SK-N-SH treated with all-trans-retinoic acid at 6 μM for 48 hours (cell line): ENCODE measurements around the gene DOCK1.

Source experiments
- ATAC-seq: fragments of 200-7000 bp; cut with Tn5 transposase; 3 replicates; pipeline ENCODE4 v1.9.1; 2020; ENCODE audit warnings: mild to moderate bottlenecking, moderate library complexity
- ARNTL ChIP-seq: fragments of 450-650 bp; formaldehyde crosslinking; IDR thresholded peaks from 2 replicates; pipeline ENCODE4 v1.5.0; 2020; ENCODE audit warnings: low read depth, mild to moderate bottlenecking, moderate library complexity, borderline replicate concordance
- BACH2 ChIP-seq: fragments of 250-450 bp; sonication (Bioruptor Pico); IDR thresholded peaks from 2 replicates; pipeline ENCODE4 v1.9.0; 2021; ENCODE audit warnings: mild to moderate bottlenecking, borderline replicate concordance
- CREB5 ChIP-seq: fragments of 250-450 bp; sonication (Bioruptor Pico); IDR thresholded peaks from 2 replicates; pipeline ENCODE4 v1.5.1; 2020; ENCODE audit warnings: low read depth, mild to moderate bottlenecking, moderate library complexity
- CSDC2 ChIP-seq: fragments of 250-450 bp; sonication (Bioruptor Pico); IDR thresholded peaks from 2 replicates; pipeline ENCODE4 v1.5.0; 2020; ENCODE audit warnings: mild to moderate bottlenecking, moderate library complexity
- ESRRG ChIP-seq: fragments of 250-450 bp; sonication (Bioruptor Pico); IDR thresholded peaks from 2 replicates; pipeline ENCODE4 v1.6.1; 2021; ENCODE audit warnings: mild to moderate bottlenecking
- GLIS3 ChIP-seq: fragments of 250-450 bp; sonication (Bioruptor Pico); IDR thresholded peaks from 2 replicates; pipeline ENCODE4 v1.5.0; 2020; ENCODE audit warnings: mild to moderate bottlenecking, moderate library complexity
- ISL1 ChIP-seq: fragments of 250-450 bp; sonication (Bioruptor Pico); IDR thresholded peaks from 2 replicates; pipeline ENCODE4 v2.1.2; 2022; ENCODE audit warnings: mild to moderate bottlenecking, moderate library complexity
- OSR1 ChIP-seq: fragments of 250-450 bp; sonication (Bioruptor Pico); IDR thresholded peaks from 2 replicates; pipeline ENCODE4 v1.8.0; 2022; ENCODE audit warnings: moderate library complexity, mild to moderate bottlenecking, inconsistent platforms
- PATZ1 ChIP-seq: fragments of 250-450 bp; sonication (Bioruptor Pico); IDR thresholded peaks from 2 replicates; pipeline ENCODE4 v1.8.0; 2020; ENCODE audit warnings: mild to moderate bottlenecking, moderate library complexity, borderline replicate concordance
- POU6F1 ChIP-seq: fragments of 250-450 bp; sonication (Bioruptor Pico); IDR thresholded peaks from 2 replicates; pipeline ENCODE4 v1.8.0; 2021; ENCODE audit warnings: low read depth, mild to moderate bottlenecking, moderate library complexity, borderline replicate concordance
- PPARA ChIP-seq: fragments of 250-450 bp; sonication (Bioruptor Pico); IDR thresholded peaks from 2 replicates; pipeline ENCODE4 v1.5.0; 2020; ENCODE audit warnings: mild to moderate bottlenecking, borderline replicate concordance
- RARB ChIP-seq: fragments of 250-450 bp; sonication (Bioruptor Pico); IDR thresholded peaks from 2 replicates; pipeline ENCODE4 v1.8.0; 2021; ENCODE audit warnings: mild to moderate bottlenecking, moderate library complexity
- SNAI2 ChIP-seq: fragments of 250-450 bp; sonication (Bioruptor Pico); IDR thresholded peaks from 2 replicates; pipeline ENCODE4 v1.5.0; 2020; ENCODE audit warnings: mild to moderate bottlenecking, moderate library complexity
- TCF4 ChIP-seq: fragments of 250-450 bp; sonication (Bioruptor Pico); IDR thresholded peaks from 2 replicates; pipeline ENCODE4 v1.8.0; 2021; ENCODE audit warnings: mild to moderate bottlenecking, moderate library complexity, borderline replicate concordance
- TOX ChIP-seq: fragments of 250-450 bp; sonication (Bioruptor Pico); IDR thresholded peaks from 2 replicates; pipeline ENCODE4 v1.8.0; 2021; ENCODE audit warnings: mild to moderate bottlenecking, moderate library complexity, borderline replicate concordance
- TSHZ2 ChIP-seq: fragments of 250-450 bp; sonication (Bioruptor Pico); IDR thresholded peaks from 2 replicates; pipeline ENCODE4 v1.5.0; 2020; ENCODE audit warnings: mild to moderate bottlenecking, moderate library complexity
- ZC3H10 ChIP-seq: fragments of 250-450 bp; sonication (Bioruptor Pico); IDR thresholded peaks from 2 replicates; pipeline ENCODE4 v1.5.1; 2021; ENCODE audit warnings: mild to moderate bottlenecking, moderate library complexity
- ZFP3 ChIP-seq: fragments of 250-450 bp; sonication (Bioruptor Pico); IDR thresholded peaks from 2 replicates; pipeline ENCODE4 v1.5.0; 2020; ENCODE audit warnings: mild to moderate bottlenecking, moderate library complexity
- ZFP30 ChIP-seq: fragments of 450-650 bp; formaldehyde crosslinking; IDR thresholded peaks from 2 replicates; pipeline ENCODE4 v1.5.0; 2022; ENCODE audit warnings: mild to moderate bottlenecking, moderate library complexity
- ZNF565 ChIP-seq: fragments of 450-650 bp; formaldehyde crosslinking; conservative IDR thresholded peaks from 2 replicates; pipeline ENCODE4 v1.5.0; 2020; ENCODE audit warnings: low read depth, mild to moderate bottlenecking, moderate library complexity
- ZNF70 ChIP-seq: fragments of 450-650 bp; formaldehyde crosslinking; IDR thresholded peaks from 2 replicates; pipeline ENCODE4 v1.5.0; 2020; ENCODE audit warnings: mild to moderate bottlenecking, moderate library complexity
- ZNF8 ChIP-seq: fragments of 450-650 bp; formaldehyde crosslinking; IDR thresholded peaks from 2 replicates; pipeline ENCODE4 v1.5.0; 2020; ENCODE audit warnings: mild to moderate bottlenecking, moderate library complexity

Gene DOCK1

GRCh38 chr10:127196282-127197153 is 291.3 kb downstream of the DOCK1 start, which contains the start of gene INSYN2A:
INSYN2A (minus strand) TSS chr10:127196591; CDS start chr10:127176395, 20,196 bp downstream.
- TF ChIP-seq BACH2 (CRISPR knock-in tag) (no peak), RARB (CRISPR knock-in tag) (no peak)
- peak; percentile 56 for ATAC-seq

- ATAC-seq: no peak
- no peak for TF ChIP-seq ARNTL
- TF ChIP-seq CSDC2: no peak
- no peak for TF ChIP-seq POU6F1
- TF ChIP-seq PPARA (CRISPR knock-in tag): no peak
- no peak for TF ChIP-seq ZFP30 (CRISPR knock-in tag)
- TF ChIP-seq ESRRG (CRISPR knock-in tag): no peak
- TF ChIP-seq ZC3H10 (CRISPR knock-in tag): no peak
- no peak for TF ChIP-seq ZNF8 (CRISPR knock-in tag)
- TF ChIP-seq TSHZ2: no peak
- TF ChIP-seq PATZ1: no peak
- TF ChIP-seq ZFP3 (CRISPR knock-in tag): no peak
- TF ChIP-seq OSR1 (CRISPR knock-in tag): no peak
- no peak for TF ChIP-seq CREB5
- no peak for TF ChIP-seq ZNF565
- no peak for TF ChIP-seq TCF4 (CRISPR knock-in tag)
- TF ChIP-seq RARB (CRISPR knock-in tag): no peak
- TF ChIP-seq, all 23 proteins: peak for 0
Measured at GRCh38 chr10:127197154-127197432, 291.9 kb downstream of the DOCK1 start.

GRCh38 chr10:127198307-127198706 is 293.1 kb downstream of the DOCK1 start:
- ATAC-seq: peak; percentile 27; the same call in 1 of the 3 replicates
- TF ChIP-seq ESRRG (CRISPR knock-in tag) (no peak), ZFP30 (CRISPR knock-in tag) (no peak), GLIS3 (no peak), ZNF8 (CRISPR knock-in tag) (no peak), ZNF70 (no peak), ISL1 (CRISPR knock-in tag) (no peak), ARNTL (no peak), TOX (CRISPR knock-in tag) (no peak), SNAI2 (no peak)

GRCh38 chr10:127198721-127199120 is 293.5 kb downstream of the DOCK1 start:
- ATAC-seq: no peak
- TF ChIP-seq BACH2 (CRISPR knock-in tag): no peak
- TF ChIP-seq TCF4 (CRISPR knock-in tag): no peak
- no peak for TF ChIP-seq ZC3H10 (CRISPR knock-in tag)
- no peak for TF ChIP-seq PPARA (CRISPR knock-in tag)
- no peak for TF ChIP-seq TSHZ2
- no peak for TF ChIP-seq RARB (CRISPR knock-in tag)
- TF ChIP-seq TOX (CRISPR knock-in tag): no peak
- no peak for TF ChIP-seq SNAI2
- no peak for TF ChIP-seq ZNF70
- TF ChIP-seq PATZ1: no peak
- no peak for TF ChIP-seq CSDC2
- TF ChIP-seq ARNTL: no peak
- TF ChIP-seq ISL1 (CRISPR knock-in tag): no peak
- no peak for TF ChIP-seq ZFP3 (CRISPR knock-in tag)
- no peak for TF ChIP-seq ESRRG (CRISPR knock-in tag)
